GM18909 (cell line): Measurements from ENCODE around the gene MROH2B.
"Not testable (repeated sequence)": the region's sequence is repeated elsewhere in the genome, so short reads cannot be mapped to it uniquely, and the experiment has no call there.

ENCODE experiments used
- ATAC-seq: cut with Tn5 transposase; IDR thresholded peaks from one replicate; pipeline ENCODE4 v1.9.1; 2021; ENCODE audit warnings: mild to moderate bottlenecking; ENCODE audit not compliant: unreplicated experiment, poor library complexity

The MROH2B gene

DNA sequence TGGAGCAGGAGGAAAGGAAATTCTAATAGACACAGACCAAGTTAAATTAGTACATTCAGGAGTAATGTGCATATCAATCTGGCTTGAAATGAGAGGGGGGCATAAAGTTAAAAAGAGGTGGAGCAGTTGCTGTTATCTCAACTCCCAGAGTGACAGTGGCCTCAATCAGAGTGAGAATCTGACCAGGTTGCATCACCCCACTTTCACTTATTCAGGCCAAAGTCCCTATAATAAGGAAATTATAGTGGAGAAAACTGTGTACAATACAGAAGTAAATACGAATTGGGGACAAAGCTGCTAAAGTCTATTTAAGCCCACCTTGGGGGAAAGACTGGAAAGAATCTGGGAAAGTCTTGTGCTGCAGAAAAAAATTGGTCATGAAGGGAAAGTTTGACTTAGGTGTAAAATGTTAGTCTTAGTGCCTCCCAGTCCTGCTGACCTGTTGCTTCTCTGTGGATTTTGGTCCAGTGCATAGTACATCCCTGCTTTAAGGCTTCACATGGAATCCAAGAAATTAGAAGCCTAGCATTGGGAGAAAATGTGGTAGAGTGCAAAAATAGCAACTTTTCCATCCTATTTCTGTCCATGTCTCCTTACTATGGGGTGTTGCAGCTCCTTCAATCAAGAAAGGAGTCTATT, 27.9 kb downstream of the MROH2B start:
- no peak for ATAC-seq

DNA sequence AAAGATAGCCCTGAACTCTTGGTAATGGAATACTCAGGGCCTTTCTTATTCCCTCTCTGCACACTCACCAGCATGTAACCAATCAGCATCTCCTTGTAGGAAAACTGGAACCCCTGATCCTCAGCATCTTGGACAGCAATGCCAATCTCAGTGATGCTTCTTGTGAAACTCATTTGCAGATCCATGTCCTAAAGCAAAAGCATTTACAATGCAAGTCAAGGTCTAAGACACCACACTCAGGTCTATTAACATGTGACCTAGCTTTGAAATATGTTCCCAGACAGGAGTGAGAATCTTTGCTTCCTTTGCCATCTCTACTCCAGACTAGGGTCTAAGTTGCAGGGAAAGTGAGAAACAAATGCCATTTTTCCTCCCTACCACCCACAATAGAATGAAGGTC, 38.2 kb downstream of the MROH2B start:
- no peak for ATAC-seq

DNA sequence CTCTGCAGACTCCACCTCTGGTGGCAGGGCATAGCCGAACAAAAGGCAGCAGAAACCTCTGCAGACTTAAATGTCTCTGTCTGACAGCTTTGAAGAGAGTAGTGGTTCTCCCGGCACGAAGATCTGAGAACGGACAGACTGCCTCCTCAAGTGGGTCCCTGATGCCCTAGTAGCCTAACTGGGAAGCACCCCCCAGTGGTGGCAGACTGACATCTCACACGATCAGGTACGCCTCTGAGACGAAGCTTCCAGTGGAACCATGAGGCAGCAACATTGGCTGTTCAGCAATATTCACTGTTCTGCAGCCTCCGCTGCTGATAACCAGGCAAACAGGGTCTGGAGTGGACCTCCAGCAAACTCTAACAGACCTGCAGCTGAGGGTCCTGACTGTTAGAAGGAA, 48.5 kb downstream of the MROH2B start:
- ATAC-seq, result not testable (repeated sequence)

DNA sequence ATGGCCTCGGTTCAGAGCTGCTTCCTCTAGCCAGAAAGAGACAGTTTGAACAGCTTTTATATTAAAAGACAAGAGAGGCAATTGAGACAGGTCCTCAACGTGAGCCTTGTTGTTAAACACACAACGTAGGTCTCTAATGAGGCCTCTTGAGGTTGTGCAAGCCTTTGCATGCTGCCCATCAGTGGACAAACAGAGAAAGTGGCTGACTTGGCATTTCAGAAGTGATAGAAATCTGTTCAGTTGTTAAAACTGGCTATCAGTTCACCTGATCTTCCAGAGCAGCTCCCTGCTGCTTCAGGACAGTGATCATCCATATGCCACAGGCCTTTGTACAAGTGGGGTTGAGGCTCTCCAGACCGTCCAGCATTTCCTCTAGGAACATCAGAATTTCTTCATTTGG, 58.8 kb downstream of the MROH2B start:
- no peak for ATAC-seq

DNA sequence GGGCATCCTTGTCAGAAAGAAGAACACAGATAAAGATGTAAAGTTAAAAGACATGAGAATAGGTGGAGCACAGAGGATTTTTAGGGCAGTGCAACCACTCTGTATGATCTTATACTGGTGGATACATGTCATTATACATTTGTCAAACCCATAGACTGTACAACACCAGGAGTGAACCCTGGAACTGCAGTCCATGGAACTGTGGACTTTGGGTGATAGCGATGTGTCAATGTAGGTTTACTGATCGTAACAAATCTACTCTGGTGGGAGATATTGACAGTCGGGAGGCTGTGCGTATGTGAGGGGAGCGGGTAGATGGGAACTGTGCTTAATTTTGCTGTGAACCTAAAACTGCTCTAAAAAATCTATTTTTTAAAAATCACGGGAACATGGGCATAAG, 60.6 kb downstream of the MROH2B start:
- ATAC-seq, result no peak

DNA sequence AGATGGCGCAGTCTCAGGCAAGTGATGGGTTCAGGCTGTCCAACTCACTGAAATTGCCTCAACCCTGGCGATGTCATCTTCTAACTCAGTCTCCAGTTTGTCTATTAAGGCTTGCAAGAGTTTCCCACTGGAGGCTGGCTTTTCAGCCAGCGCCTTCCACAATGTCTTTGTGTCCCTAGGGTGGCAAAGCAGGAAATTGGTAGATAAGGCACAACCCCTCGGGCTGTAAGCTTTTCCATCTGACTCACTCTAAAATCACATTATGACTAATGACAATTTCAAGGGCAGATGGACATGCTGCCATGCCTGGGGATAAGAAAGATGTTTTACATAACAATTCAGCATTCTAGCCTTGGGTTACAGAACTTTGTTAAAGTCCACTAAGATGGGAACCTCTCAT, 61.9 kb downstream of the MROH2B start:
- no peak for ATAC-seq

DNA sequence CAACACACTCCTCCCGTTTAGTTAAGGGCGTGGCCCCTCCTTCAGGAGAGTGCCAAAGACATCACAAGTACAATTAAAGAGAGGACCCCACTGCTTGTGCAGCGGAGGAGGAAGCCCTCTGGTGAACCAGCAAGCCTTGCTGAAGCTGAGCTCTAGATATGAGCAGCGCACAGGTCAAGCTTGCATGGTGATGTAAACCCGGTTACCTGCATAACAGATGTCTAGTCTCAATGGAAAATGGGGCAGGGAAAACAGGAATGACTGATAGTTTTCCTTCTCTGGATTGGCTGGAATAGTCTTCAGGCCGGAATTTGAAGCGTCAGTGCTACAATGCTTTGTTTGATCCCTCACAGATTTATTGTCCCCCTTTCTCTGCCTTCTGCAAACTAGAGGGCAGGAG, 66.2 kb downstream of the MROH2B start:
- ATAC-seq, result no peak

DNA sequence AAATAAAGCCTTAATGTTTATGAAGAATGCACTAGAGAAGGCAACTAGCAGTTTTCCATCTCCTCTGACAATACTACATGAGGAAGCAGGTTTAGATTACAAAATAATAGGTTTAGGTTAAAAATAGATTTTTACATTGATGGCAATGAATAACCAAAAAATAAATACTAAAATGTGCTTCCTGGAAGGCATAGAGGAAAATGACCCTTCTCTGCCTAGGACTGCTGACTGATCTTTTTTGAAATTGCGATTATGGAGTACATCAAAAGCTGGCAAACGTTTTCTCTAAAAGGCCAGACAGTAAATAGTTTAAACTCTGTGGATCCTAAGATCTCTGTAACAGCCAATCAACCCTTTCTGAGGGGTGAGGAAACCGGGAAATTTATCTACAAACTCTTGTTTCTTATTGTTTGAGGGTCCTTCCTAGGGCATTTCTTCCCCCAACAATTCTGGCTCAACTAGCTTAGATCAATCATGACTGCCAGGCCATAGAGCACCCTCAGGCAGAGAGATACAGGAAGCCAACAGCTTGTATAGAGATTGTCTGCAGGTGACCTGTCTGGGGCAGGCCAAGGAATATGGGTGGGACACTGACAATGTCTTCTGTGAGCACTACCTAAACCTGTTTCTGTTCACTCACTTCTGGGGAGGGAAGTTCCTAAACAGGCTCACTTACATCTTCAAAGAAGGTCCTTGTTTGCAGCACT, 67.3 kb downstream of the MROH2B start:
- no peak for ATAC-seq

DNA sequence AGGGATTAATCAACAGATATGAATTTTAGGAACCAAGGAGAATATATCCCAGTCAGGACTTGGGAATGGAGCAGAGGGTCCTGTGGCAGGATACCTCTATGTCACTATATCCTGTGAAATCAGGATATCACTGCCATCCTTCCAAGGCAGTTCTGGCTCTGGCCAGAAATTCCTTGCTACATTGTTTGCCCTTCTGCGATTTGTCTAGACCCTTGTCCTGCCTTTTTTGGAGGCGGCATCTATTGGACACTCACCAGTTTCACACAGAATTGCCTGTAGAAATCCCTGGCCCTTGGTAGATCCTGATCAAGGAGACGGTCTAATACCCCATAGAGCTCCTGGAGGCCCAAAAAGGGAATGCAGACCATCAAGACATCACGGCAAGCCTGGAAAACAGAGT, 71.2 kb downstream of the MROH2B start:
- ATAC-seq, result no peak

DNA sequence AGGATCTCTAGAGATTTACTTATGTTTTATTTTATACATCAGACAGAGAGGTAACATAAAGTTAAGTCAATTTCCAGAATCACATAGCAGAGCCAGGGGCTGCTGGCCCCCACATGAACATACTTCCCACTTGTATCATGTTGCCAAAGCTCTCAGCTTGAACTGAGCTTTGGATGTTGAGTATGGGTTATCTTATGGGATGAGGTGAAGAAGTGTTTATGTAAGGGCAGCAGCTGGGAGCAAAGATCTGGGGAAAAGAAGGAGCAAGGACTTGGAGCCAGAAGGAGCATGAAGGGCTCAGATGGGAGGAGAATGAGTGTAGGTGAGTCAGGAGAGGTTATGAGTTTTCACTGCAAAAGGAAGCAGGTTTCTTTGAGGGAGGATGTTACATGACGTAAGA, 72.0 kb downstream of the MROH2B start:
- ATAC-seq, result no peak

DNA sequence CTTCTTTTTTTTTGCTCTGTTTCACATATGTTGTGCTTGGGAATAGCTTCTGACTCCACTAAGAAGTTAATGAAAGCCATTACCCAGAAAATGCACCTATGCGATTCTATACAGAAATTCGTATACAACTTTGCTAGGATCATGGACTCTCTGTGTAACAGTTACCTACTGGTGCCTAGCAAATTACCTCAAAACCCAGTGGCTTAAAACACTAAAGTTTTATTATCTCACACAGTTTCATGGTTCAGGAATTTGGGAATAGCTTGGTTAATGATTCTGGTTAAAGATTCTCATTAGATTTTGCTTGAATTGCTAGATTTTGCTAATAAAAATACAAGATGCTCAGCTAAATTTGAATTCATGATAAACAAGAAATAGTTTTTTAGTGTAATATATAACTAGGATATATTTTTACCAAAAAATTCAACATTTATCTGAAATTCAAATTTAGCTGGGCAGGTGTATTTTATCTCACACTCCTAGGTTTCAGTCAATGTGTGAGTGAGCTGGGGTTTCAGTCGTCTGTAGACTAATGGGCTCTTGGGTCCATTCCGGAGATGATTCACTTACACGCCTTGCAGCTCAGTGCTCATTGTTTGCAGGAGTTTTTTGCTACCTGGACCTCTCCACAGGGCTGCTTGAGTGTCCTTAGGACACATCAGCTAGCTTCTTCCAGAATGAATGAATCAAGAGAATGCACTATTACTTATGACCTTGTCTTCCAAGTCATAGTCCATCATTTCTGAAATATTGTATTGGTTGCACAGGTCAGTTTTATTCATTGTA, 75.1 kb downstream of the MROH2B start:
- no peak for ATAC-seq

DNA sequence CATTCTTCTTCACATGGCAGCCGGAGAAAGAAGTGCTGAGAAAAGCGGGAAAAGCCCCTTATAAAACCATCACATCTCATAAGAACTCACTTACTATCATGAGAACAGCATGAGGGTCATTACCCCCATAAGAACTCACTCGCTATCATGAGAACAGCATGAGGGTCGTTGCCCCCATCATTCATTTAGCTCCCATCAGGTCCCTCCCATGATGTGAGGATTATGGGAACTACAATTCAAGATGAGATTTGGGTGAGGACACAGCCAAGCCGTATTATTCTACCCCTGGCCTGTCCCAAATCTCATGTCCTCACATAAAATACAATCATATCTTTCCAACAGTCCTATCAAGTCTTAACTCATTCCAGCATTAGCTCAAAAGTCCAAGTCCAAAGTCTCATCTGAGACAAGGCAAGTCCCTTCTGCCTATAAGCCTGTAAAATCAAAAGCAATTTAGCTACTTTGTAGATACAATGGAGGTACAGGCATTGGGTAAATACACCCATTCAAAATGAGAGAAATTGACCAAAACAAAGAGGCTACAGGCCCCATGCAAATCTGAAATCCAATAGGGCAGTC, 79.1 kb downstream of the MROH2B start:
- no peak for ATAC-seq

DNA sequence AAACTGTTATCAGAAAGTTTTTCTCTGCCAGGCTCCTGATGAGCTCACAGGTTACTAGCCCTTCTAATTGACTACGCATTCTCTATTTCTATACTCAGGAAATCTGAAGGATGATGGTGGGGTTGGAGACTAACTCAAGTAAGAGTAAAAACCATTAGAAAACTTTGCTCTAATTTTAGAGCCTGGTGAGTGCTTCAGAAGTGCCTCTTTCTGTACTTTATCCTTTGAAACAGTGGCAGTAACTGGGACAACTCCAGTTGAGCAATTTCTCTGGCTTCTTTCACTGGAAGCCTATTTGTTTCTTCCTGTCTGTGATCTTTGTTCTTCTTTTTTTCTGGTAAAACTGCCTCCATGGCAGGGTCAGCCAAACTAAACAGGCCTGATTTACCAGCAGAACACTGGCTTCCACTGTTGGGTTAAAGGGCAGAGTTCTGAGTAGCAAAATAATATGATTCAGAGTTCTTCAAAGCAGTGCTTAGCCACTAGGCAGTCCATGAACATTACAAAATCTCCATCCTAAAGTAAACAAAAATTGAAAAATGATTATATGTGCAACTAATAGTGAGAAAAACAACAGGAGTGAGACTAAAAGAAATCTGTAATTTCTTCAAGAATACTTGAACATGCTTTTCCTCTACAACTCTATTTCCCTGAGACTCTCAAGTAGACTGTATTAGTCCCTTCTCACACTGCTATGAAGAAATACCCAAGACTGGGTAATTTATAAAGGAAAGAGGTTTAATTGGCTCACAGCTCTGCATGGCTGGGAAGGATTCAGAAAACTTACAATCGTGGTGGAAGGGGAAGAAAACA, 79.8 kb downstream of the MROH2B start:
- ATAC-seq, result no peak

DNA sequence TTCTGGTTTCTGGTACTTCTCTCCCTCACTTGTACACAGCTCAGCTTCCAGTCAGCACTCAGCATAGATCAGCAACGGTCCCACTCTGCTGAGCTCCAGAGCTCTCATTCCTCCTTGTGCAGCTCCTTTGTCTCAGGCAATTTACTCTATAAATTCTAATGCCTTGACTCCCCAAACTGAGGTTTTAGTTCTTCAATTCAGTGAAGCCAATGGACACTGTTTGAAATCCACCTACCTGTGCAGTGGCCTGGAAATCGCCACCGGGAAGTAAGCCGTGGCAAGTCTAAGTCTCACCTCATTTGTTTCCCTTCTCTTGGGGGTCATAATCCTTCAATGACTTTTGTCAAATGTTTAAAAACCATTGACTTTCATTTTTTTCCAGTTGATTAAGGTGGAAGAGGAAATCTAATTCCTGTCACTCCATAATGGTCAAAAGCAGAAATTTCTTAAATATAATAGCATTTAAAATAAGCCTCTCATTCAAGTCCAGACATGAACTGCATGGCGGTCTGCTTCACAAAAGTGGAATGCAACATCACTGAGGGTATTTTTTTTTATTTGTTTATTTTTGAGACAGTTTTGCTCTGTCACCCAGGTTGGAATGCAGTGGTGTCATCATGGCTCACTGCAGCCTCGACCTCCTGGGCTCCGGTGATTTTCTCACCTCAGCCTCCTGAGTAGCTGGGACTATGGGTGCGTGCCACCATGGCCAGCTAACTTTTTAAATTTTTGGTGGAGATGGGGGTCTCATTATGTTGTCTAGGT, 82.2 kb downstream of the MROH2B start:
- ATAC-seq, result no peak

DNA sequence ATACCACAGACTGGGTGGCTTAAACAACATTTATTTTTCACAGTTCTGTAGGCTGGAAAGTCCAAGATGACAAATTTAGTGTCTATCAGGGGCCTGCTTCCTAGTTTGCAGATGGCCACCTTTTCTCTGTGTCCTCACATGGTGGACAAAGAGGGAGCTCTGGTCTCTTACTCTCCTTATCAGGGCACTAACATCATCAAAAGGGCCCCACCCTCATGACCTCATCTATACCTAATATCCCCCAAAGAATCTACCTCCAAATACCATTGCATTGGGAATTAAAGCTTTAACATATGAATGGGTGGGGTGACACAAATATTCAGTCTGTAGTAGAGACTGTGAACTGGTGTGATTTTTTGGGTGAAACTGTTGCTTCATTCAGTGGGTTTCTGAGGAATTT, 83.8 kb downstream of the MROH2B start:
- no peak for ATAC-seq

DNA sequence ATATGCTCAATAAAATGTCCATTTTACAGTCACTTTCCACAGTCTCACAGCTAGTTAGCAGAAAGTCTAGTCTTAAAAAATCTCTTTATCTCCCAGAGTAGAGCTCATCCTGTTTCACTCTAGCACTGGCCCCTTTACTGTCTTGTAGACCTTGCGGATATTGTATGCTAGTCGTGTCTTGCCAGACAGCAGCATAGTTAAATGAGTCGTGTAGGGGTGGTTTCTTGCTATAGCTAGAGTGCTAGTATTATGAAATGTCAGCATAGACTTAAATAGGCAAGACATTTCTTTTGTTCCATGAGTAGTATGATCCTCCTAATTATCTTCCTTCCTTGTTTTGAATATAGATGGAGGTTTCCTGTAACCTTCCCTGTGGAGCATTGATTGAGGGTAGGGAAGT, 84.5 kb downstream of the MROH2B start:
- no peak for ATAC-seq

DNA sequence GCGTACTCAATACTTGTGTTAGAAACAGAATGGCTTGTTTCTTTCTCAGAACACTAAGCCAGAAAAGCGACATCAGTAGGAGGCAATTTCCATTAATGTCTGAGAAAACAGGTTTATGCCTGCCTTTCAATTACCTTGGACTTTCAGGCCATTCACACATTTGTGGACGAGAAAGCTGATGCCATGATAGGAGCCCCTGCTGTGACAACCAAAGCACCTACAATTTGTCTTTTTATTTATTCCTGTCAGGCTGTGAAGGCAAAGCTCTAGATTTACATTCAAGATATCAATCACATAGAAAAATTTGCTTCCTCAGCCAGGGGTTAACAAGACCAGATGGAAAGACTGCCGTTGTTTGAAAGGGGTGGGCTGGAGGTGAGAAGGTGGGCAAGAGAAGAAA, 85.6 kb downstream of the MROH2B start:
- ATAC-seq, result no peak

DNA sequence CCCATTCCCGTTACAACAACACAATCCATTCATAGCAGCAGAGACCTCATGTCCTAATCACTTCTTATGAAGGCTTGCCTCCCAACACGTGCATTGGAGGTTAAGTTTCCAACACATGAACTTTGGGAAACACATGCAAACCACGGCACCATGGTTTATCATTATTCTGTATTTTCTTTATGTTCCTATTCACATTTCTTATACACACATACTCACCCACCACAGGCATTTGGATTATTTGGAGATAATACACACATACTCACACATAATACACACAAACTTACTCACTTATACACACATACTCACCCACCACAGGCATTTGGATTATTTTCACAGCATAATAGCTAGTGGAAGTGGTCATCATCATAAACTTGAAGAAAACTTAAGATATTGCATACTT, 86.3 kb downstream of the MROH2B start:
- no peak for ATAC-seq

DNA sequence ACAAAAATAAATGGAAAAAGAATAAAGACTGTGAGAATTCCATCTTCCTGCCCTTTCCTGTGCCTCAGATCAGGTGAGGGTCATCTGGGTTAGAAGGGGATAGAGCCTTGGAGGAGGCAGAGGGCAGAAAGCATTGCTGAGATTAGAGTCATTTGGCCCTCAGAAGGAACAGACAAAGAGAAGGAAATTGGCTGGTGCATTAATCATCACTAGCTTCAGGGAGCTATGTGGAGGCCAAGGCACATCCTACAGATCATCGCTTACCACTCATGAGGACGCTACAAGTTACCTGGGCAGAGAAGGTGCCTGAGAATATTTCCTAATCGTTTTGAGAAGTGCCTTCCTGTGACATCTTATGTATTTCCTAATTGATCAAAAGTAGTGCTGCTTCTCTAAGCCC, 87.4 kb downstream of the MROH2B start:
- ATAC-seq, result no peak

DNA sequence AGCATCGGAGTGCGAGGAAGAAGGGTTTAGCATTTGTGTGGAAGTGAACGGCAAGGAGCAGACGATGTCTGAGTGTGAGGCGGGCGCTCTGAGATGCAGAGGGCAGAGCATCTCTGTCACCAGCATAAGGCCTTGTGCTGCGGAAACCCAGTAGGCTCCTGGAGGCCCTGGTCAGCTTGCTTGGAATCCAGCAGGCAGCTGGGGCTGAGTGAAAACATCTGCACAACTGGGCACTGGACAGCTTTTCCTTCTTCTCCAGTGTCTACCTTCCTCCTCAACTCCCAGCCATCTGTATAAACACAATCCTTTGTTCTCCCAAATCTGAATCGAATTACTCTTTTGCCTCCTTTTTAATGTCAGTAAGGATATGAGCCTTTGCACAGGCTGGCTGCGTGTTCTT, 89.7 kb downstream of the MROH2B start:
- no peak for ATAC-seq
